H1 (cell line): Measurements from ENCODE around the gene MRPL11. TPM values are rescaled to one million over a fixed set of nuclear protein-coding genes. Genes with fewer than 3 reads are reported as not detected.

Source experiments
- KDM4A ChIP-seq: IDR thresholded peaks from one replicate; pipeline ENCODE4 v1.7.1; 2012; ENCODE audit warnings: low read depth, mild to moderate bottlenecking, moderate library complexity, low read length, inconsistent platforms; ENCODE audit not compliant: severe bottlenecking
- polyA plus RNA-seq, 7 experiments: library from polyadenylated mRNA; depleted of rRNA in 3 of 7; stranded (reverse) in 5 of 7; unstranded in 2 of 7; fragments of >200 nt in 5 of 7; fragments of 200-250 nt in 2 of 7; gene quantifications; 1 replicate in 5 of 7; 2 replicates in 1 of 7; 4 replicates in 1 of 7; pipeline versions ENCODE4 v1.2.1 to v1.2.3, GENCODE V29; 2011 to 2013; ENCODE audit warnings: missing spikeins in 2 of 7, mixed read lengths in 2 of 7
- total RNA-seq: library from RNA; stranded (reverse); fragmentation: NEBNext Ultra II Directional; extraction: Animal tissue kit (Norgen Biotek cat#: 25700); gene quantifications from 2 replicates; pipeline ENCODE4 v1.2.1, GENCODE V29; 2021

MRPL11 gene
- total and polyA plus RNA-seq, 2 of the 8 experiments (the other 6 are each of a cell fraction or from before 2014, with no cell fraction given), result 105 to 141 TPM

GRCh38 chr11:66475349-66476172, 36.9 kb upstream of the MRPL11 start (continued):
- no peak for TF ChIP-seq KDM4A
